CD4-positive, alpha-beta T cell treated with Interleukin-17A for 1 hour (primary cell): Measurements from ENCODE around the gene NT5C1B.

Experiments used
- DNase-seq: peaks from one replicate; pipeline ENCODE4 v3.0.0-alpha.2; 2020

The NT5C1B gene

GRCh38 chr2:18599509-18600254 is 10.3 kb upstream of the NT5C1B start:
- no peak for DNase-seq

DNA sequence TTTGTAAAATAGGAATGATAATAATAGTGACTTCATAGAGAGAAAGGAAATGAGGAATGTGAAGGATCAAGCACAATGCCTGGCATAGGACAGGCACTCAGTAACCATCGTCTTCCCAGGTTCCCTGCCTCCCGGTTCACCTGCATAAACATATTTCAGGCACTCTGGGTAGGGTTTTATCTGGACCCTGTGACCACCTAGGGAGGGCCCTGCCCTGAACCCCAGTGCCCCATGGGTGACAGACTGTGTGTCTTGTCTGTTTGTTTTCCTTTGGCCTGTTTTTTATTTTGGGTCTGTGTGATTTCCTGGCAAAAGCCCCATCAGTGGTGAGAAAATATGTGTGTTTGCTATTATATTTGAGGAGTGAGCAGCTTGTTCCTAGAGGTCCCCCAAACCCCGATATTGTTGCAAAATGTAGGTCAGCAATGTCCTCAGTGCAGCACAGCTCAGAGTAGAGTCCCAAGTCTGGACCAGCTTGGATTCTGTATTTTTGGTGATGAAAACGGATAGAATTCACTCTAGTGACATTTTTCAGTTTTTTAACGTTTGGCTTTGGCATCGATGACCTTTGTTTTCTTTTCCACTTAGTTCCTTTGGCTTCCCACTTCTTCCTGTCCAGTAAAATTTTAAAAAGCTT is 9.6 kb upstream of the NT5C1B start:
- DNase-seq = no peak

DNA sequence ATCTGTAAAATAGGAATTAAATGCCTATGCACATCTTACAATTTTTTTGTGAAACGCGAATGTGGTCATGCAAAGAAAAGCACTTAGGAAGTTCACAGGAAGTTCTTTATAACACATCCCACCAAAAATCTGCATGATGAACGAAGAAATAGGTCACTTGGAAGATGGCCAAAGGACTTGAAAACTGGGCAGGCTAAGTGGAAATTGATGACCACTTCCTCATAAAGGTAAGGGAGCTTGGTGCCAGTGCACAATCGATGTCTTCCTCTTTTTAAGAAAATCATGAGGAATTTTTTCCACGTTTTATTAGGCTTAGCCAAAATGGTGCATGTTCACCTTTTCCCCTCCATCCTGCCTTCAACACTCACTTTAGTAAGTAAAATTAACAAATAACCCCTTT is 8.2 kb upstream of the NT5C1B start:
- no peak for DNase-seq

DNA sequence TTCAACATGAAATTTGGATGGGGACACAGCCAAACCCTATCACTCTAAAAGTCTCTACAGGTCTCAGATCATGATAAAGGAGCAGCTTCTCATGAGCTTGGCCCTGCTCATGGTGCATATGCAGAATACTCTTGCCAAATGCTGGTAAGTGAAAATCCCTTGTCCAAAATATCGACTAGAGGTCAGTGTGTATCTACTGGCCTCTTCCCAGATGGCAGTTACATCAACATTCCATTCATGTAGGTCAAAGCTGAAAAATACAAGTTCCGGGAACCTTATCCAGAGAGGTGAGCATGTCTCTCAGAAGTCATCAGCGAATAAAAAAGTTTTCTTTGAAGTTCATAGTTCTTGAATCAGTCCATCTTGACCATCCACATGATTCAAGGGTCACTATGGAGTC is 7.6 kb upstream of the NT5C1B start:
- no peak for DNase-seq

- no peak for DNase-seq
Measured at GRCh38 chr2:18593496-18593895, 4.1 kb upstream of the NT5C1B start.

DNA sequence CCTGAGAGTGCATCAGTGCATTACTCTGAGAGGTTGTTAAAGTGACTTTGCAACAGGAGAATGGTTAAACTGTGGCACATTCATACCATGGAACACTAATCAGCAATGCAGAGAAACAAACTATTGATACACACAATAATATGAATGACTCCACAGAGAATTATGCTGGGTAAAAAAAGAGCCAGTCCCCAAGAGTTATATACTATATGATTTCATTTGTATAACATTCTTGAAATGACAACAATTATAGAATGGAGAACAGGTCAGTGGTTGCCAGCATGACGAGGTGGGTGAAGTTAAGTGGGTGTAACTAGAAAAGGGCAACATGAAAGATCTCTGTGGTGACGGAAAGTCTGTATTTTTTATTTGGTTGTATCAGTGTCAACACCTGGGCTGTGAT is 3.0 kb upstream of the NT5C1B start:
- no peak for DNase-seq

GRCh38 chr2:18588802-18589201 is 567 bp downstream of the NT5C1B start:
- no peak for DNase-seq

GRCh38 chr2:18588049-18588448 is 1.3 kb downstream of the NT5C1B start:
- no peak for DNase-seq

DNA sequence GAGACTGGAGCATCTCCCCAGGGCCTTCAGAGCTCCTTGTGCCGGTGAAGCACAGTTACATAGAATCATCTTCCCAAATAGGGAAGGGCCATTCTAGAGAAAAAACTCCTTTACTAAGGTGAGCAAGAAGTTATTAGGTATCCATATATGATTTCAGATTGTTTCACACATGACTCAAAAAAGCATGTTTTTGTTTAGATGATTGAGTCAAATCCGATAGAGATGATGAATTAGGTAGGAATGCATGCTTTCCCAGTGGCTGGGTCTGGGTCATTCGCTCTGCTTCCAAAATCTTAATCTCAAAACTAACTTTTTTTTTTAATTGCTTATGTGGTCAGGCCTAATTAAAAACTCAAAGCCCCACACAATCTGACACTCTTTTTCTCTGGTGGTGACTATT is 3.8 kb downstream of the NT5C1B start:
- DNase-seq = no peak

- no peak for DNase-seq
Measured at GRCh38 chr2:18584608-18584954, 4.8 kb downstream of the NT5C1B start.

DNA sequence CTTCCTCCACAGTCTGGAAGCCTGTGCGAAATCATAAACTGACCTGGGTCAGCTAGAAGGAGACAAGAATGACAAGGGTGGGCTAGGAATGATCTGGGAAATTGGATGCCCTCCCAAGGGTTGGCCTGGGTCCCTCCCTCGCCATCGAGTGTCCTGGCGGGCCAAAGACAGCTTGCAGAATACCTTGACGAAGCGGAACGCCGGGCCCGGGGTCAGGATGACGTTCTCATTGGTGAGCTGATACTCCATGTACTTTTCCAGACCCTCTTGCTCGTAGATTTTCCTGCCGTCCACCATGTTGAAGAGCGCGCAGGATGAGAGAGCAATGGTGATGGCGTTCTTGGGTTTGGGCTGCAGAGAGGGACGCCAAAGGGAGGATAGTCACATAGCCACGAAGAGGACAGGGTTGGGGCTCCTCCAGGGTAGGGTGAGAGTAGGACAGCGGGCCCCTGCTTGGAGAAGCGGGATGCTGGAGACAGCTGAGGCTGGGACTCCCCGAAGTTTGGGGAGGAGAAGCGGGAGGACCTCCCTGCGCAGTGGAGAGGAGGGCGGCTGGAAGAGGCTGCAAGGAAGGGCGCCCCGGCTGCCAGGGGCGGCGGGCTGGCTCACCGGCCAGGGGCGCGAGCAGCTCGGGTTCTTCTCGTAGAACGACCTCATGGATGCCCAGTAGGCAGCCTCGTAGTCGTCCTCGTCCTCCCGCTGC is 5.3 kb downstream of the NT5C1B start:
- DNase-seq = no peak

- no peak for DNase-seq
Measured at GRCh38 chr2:18580606-18581005, 8.8 kb downstream of the NT5C1B start.

- DNase-seq = no peak
Measured at GRCh38 chr2:18578033-18578432, 11.3 kb downstream of the NT5C1B start.

- no peak for DNase-seq
Measured at GRCh38 chr2:18566145-18566769, 23.1 kb downstream of the NT5C1B start.

GRCh38 chr2:18560797-18561085 is 28.6 kb downstream of the NT5C1B start:
- DNase-seq = no peak

GRCh38 chr2:18560031-18560796 is 29.2 kb downstream of the NT5C1B start, which contains the start of gene RDH14:
Gene RDH14 (minus strand): TSS chr2:18560653. CDS start chr2:18560572, 81 bp downstream.
- DNase-seq = peak; percentile 94

DNA sequence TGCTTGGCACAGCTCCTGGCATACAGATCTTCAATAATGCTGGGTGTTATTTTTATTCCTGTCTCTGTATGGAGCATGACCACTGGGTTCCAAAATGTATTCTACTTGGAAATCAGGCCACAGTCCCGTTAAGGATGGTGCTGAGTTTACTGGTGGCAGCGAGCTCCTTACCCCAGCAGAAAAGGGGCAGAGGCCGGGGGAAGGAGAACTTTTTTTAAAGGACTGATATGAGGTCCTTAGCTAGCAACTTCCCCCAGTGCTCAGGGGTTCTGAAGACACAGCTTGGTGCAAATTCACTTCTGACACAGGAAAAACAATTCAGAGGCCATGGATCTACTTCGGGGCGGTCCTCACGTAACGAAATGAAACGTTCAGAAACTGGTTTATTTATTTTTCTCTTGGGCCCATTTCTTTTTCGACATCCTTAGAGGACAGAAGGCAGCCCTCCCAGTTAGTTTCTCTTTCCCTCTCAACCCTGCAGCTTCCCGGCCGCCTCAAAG is 29.8 kb downstream of the NT5C1B start:
- no peak for DNase-seq

DNA sequence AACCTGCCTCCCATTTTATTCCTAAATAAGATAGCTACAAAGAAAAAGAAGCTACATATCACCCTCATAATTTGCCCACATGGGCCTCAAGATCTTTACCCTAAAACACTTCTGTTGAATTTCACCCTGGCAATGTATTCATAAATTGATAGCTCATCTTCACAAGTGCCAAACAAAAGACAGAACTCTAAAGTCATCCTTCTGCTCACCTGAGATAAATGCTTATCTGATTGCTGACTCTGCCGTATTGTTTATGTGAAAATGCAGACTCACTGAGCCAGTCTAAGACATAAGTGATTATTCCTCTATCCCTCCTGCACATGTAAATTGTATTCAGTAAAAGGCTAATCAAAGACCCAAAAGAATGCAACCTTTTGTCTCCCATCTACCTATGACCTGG is 30.9 kb downstream of the NT5C1B start:
- DNase-seq = no peak

DNA sequence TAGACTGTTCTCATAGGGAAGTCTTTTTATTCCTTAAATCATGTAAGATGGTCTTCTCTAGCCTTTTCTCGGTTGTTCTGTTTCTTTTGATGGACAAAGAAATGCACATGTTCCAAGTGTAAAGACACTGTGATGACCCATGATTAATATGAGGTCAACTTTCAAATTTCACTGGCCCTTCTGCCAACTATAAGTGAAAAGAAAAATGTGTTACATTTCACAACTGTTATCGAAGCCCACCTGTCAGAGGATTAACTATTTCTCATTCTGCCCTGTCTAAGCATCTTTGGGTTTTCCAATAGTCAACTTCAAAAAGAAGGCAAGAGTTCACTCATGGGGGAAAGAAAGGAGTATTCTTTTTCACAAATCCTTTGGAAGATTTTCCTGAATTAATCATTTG is 32.2 kb downstream of the NT5C1B start:
- no peak for DNase-seq

- no peak for DNase-seq
Measured at GRCh38 chr2:18552351-18553077, 36.9 kb downstream of the NT5C1B start.

GRCh38 chr2:18551623-18552022 is 37.7 kb downstream of the NT5C1B start:
- no peak for DNase-seq

- no peak for DNase-seq
Measured at GRCh38 chr2:18551169-18551568, 38.2 kb downstream of the NT5C1B start.
